ENCODE results near the gene MSH3.

Gene MSH3

GRCh38 chr5:80619086-80619485 lies 35.4 kb upstream of the MSH3 start:
- no peak for TF ChIP-seq CTCF (IDR thresholded peaks at IDR 0.05)

- TF ChIP-seq CTCF (IDR thresholded peaks at IDR 0.05): no peak
Measured at GRCh38 chr5:80620211-80620610, 34.2 kb upstream of the MSH3 start.

GRCh38 chr5:80622756-80623155 lies 31.7 kb upstream of the MSH3 start:
- no peak for TF ChIP-seq CTCF (IDR thresholded peaks at IDR 0.05)

GRCh38 chr5:80623999-80624398 lies 30.5 kb upstream of the MSH3 start:
- no peak for TF ChIP-seq CTCF (IDR thresholded peaks at IDR 0.05)

GRCh38 chr5:80625230-80625629 lies 29.2 kb upstream of the MSH3 start:
- TF ChIP-seq CTCF (IDR thresholded peaks at IDR 0.05): no peak

- TF ChIP-seq CTCF (IDR thresholded peaks at IDR 0.05): no peak
Measured at GRCh38 chr5:80629281-80629680, 25.2 kb upstream of the MSH3 start.

GRCh38 chr5:80631278-80632259 lies 22.9 kb upstream of the MSH3 start:
- TF ChIP-seq CTCF (IDR thresholded peaks at IDR 0.05): no peak

Data from LNCAP (cell line).